A549 (cell line): ENCODE data around the gene SETBP1.

Experiments
- EHMT2 ChIP-seq: fragments of 200-600 bp; sonication (generic); IDR thresholded peaks from 2 replicates; pipeline ENCODE4 v1.6.1; 2016; ENCODE audit warnings: antibody characterized with exemption, low read depth, mild to moderate bottlenecking, moderate library complexity
- HOXA7 ChIP-seq: fragments of 250-450 bp; sonication (Bioruptor Pico); IDR thresholded peaks from 2 replicates; pipeline ENCODE4 v1.5.0; 2020; ENCODE audit warnings: mild to moderate bottlenecking, moderate library complexity
- JUN ChIP-seq, 2 experiments: fragments of >200 bp; sonication (Bioruptor Twin); formaldehyde crosslinking; IDR thresholded peaks; 2 replicates in 1 of 2; 3 replicates in 1 of 2; pipeline ENCODE4 v1.6.1; 2016 to 2017
- JUNB ChIP-seq: fragments of >200 bp; sonication (Bioruptor Twin); formaldehyde crosslinking; IDR thresholded peaks from 2 replicates; pipeline ENCODE4 v1.6.1; 2016
- POLR2A ChIP-seq: IDR thresholded peaks from 2 replicates; pipeline ENCODE4 v1.6.1; 2012; ENCODE audit warnings: mild to moderate bottlenecking, low read length
- RFX5 ChIP-seq: fragments of 450-650 bp; IDR thresholded peaks from 2 replicates; pipeline ENCODE4 v1.7.1; 2014; ENCODE audit warnings: antibody characterized with exemption, mild to moderate bottlenecking, moderate library complexity
- TF ChIP-seq, protein P1 (sequence below): fragments of >200 bp; sonication (Bioruptor Twin); formaldehyde crosslinking; IDR thresholded peaks from 3 replicates; pipeline ENCODE4 v1.5.1; 2016
- TF ChIP-seq, protein P2 (sequence below): IDR thresholded peaks from 2 replicates; pipeline ENCODE4 v1.6.1; 2012

DNA sequence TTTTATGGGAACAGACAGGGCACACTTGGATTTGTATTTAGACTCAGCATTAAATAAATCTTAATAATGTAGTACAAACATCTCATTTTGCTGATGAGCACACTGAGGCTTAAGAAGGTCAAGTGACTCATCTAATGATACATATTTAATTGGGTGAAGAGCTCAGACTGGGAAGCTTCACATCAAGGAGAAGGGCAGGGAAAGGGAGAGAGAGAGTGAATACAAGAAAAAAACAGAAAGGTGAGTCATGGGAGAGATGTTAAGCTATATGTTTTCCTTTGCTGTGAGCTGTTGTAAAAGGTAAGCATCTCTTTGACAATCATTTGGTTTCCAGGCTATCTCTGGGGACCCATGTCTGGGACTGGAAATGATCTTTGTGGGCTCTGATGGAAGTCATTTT is 277.8 kb downstream of the SETBP1 start:
- no peak for TF ChIP-seq RFX5
- TF ChIP-seq HOXA7 (CRISPR knock-in tag) = no peak
- TF ChIP-seq, protein P1, sequence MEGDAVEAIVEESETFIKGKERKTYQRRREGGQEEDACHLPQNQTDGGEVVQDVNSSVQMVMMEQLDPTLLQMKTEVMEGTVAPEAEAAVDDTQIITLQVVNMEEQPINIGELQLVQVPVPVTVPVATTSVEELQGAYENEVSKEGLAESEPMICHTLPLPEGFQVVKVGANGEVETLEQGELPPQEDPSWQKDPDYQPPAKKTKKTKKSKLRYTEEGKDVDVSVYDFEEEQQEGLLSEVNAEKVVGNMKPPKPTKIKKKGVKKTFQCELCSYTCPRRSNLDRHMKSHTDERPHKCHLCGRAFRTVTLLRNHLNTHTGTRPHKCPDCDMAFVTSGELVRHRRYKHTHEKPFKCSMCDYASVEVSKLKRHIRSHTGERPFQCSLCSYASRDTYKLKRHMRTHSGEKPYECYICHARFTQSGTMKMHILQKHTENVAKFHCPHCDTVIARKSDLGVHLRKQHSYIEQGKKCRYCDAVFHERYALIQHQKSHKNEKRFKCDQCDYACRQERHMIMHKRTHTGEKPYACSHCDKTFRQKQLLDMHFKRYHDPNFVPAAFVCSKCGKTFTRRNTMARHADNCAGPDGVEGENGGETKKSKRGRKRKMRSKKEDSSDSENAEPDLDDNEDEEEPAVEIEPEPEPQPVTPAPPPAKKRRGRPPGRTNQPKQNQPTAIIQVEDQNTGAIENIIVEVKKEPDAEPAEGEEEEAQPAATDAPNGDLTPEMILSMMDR = no peak
- no peak for TF ChIP-seq JUN (IDR thresholded peaks at IDR 0.05)
- TF ChIP-seq JUNB = no peak
- TF ChIP-seq POLR2A = no peak
- TF ChIP-seq, protein P2, sequence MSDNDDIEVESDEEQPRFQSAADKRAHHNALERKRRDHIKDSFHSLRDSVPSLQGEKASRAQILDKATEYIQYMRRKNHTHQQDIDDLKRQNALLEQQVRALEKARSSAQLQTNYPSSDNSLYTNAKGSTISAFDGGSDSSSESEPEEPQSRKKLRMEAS = no peak
- no peak for TF ChIP-seq EHMT2
